NK-92 (cell line): ENCODE measurements around the gene ALOX15B.
"Not testable (repeated sequence)": the region's sequence is repeated elsewhere in the genome, so short reads cannot be mapped to it uniquely, and the experiment has no call there.

ENCODE experiments used
- DNase-seq: peaks from one replicate; lab custom pipeline; 2025; ENCODE audit not compliant: unreplicated experiment; lab: John Stamatoyannopoulos, UW

The ALOX15B gene

DNA sequence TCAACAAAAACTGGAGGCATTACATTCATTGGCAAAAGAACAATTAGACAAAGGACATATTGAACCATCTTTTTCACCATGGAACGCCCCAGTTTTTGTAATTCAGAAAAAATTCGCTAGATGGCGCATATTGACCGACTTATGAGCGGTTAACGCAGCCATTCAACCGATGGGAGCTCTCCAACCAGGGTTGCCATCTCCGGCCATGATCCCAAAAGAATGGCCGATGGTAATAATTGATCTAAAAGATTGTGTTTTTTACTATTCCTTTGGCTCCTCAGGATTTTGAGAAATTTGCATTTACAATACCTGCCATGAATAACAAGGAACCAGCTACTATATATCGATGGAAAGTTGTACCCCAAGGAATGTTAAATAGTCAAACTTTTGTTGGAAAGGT lies 21.4 kb downstream of the ALOX15B start:
- no peak for DNase-seq

DNA sequence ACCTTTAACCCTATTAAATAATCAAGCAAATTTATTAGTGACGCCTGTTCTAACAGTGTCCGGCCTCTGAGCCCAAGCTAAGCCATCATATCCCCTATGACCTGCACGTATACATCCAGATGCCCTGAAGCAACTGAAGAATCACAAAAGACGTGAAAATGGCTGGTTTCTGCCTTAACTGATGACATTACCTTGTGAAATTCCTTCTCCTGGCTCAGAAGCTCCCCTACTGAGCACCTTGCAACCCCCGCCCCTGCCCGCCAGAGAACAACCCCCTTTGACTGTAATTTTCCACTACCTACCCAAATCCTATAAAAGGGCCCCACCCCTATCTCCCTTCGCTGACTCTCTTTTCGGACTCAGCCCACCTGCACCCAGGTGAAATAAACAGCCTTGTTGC lies 23.0 kb downstream of the ALOX15B start:
- DNase-seq, result not testable (repeated sequence)

DNA sequence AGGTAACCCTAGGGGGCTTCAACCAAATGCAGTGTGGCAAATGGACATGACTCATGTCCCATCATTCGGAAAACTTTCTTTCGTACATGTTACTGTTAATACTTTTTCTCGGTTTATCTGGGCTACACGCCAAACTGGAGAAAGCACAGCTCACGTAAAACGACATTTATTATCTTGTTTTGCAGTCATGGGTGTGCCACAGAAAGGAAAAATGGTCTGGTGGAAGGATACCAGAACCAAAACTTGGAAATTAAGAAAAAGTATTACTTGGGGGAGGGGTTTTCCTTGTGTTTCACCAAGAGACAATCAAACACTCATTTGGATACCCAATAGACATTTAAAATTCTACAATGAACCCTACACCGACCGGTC lies 23.6 kb downstream of the ALOX15B start:
- no peak for DNase-seq

DNA sequence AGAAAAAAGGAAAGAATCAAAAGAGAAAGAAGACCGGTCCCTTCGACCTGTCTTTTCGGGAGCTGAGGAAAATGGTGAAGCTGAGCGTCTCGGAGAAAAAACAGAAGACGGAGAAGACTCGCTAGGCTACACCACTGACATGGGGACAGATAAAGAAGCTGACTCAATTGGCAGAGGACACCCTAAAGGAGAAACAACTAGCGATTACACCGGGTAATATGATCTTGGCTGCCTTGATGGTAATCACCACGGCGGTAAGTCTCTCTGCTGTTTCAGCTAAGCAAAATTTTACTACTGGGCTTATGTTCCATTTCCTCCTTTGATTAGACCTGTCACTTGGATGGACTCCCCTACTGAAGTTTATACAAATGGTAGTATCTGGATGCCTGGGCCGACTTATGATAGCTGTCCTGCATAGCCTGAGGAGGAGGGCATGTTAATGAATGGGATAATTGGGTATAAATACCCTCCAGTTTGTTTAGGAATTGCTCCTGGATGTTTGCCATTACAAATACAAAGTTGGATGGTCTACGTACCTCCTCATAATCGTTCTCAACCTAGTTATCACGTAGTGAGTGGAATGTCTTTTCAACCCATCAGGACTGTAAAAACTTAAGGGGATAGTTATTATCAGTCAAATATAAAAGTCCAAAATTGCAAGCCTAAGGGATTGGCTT lies 24.1 kb downstream of the ALOX15B start:
- DNase-seq, result no peak

DNA sequence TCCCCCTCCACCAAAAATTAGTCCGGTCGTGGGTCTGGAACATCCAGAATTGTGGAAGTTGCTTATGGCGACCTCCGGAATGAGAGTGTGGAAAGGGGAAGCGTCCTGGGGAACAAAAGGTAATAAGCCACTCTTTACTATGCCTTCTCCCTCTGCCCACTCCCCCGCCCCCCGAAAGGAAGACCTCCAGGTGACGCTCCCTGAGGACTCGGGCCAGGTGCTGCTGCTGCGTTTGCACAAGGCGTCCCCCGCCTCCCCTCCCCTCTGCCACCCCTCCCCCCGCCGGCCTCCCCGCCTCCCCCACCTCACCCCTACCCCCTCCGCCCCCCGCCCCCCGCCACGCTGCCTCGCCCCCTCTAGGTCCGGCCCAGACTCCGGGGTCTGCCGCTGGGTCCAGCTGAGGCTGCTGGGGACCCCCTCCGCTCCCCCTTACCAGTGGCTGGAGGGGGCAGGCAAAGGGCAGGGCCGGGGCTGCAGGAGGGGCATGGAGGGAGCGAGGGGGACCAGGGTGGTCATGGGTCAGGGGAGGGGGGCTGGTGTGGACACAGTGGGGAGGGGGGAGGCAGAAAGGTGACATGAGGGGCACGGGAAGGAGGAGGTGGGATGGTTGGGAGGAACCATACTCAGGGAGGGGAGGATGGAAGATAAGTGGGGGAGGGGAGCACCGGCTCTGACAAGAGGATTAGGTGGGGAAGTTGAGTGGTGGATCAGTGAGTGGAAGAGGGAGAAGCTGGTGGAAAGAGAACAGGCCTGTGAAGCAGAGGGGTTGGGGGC lies 25.1 kb downstream of the ALOX15B start:
- DNase-seq, result no peak

DNA sequence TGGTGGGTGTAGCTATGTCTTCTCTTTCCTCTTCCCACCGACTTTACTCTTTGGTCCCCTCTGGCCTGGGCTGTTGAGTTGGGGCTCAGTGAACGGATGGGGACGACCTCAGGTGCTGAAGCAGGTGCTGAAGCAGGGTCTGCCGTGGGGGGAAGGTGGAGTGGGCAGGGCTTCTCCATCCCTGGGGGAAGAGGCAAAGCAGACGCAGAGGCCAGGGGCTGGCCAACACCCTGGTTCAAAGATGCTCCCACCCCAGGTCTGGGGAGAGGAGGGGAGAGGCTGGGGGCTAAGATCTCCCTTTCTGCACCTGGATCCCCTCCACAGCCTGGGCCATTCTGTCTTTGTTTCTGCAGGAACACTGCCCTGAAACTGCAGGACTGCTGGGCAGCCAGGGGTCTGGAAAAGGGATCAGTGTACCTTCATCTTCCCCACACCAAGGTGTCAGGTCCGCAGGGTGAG lies 25.7 kb downstream of the ALOX15B start:
- no peak for DNase-seq

DNA sequence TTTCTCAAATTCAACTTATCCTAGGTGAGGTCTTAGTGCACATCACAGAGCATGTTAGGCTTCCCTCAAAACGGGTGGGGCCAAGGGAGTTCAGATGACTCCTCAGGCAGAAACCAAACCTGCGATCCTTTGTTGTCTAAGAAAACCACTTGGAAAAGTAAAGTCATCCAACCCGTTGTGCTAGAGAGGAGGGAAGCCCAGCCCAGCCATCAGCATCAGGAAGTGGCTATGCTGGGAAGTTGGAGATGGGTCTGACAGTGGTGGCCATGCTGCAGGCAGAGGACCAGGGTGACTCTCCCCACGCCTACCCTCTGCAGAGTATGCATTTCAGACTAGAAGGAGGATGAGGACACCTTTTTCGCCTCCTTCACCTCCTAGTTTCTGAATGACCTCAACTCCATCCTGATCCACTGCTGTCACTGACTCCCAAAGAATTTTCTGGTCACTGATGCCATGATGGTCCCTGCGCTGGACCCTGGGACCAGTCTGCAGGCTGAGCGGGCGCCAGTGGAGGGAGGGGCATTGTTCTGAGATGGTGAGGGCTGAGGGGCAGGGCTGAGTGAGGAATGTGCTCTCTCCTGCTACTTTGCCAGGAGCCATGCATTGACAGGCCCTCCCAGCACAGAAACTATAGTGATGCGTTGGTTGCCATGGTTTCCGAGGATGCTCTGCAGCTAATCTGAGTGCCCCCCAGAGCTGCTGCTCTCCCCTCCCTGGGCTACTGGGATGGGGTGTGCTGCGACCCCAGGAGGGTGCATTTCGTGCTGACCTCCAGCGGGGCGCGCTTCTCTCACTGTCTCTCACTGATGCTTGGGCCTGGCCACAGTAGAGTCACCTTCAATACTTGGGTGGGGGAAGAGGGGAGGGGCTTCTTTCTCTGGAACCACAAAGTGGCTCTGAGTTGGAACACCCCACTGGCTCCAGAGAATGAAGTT lies 28.2 kb downstream of the ALOX15B start:
- no peak for DNase-seq

DNA sequence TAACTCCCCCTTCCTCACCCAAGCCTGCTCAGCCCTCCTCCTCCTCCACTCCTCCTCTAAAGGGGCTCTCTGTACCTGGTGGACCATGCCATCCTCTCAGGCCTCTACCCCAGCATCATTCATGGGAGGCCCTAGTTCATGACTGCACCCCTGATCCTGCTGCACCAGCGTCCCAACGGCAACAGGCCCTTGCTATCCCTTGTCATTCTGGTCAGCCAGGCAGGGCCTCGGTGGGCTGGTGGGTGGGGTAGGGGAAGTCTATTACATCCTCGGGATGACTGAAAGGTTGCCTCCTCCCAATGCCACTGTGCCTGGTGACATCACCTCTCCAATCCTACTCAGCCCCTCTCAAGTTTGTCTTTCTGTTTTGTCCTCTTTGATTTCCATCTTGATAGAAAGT lies 28.9 kb downstream of the ALOX15B start:
- DNase-seq, result no peak

DNA sequence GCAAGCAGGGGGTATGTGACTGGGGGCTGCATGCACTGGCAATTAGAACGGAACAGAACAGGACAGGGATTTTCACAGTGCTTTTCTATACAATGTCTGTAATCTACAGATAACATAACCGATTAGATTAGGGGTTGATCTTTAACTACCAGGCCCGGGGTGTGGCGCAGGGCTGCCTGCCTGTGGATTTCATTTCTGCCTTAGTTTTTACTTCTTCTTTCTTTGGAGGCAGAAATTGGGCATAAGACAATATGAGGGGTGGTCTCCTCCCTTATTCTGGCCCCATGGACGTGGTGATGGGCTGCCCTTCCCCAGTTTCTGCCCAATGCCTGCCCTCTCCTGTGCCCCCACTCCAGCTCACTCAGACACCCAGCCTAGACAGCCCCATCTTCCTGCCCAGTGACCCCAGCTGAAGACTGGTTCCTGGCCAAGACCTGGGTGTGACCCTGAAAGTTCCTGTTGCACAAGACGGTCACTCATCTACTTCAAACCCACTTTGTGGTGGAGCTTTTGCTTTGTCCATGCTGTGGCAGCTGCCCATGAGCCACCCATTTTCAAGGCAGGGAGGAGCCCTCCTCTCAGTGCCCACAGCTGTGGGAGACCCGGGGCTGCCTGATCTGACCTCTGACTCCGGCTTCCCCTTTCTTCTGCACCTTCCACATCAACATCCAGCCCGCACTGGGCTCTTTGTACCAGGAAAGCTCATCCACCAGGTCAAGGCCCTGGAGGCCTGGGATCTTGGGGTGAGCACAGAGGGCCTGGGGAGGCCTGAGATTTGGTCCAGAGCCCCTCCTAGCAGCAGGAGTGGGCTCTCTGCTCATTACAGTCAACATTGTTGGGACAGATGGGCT lies 30.1 kb downstream of the ALOX15B start:
- DNase-seq, result no peak

DNA sequence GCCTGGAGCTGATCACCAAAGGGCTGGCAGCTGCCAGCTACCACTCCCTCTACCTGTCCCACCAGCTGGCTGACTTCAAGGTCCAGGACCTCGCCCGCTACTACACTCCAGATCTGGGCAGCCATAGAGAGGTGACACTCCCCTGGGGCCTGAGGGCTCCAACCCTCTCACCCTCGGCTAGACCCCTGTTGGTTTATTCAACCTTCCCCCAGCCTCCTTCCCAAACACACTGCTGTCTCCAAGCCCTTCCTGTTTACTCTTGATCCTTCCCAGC lies 30.7 kb downstream of the ALOX15B start:
- no peak for DNase-seq

DNA sequence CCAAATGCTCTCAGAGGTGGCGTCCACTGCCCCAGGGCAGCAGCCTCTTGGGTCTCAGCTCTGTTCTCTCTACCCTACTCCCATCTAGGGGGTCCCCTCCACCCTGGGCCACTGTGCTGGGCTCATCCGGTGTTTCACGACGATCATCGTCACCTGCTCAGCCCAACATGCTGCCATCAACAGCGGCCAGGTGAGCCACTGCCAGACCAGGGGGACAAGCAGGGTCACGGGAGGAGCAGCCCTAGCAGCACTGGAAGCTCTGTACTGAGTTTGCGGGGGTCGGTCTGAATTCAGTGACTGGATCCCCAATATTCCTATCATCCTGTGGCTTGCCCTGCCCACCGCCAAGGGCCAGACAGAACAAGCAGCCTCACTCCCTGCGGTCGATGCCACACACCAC lies 32.6 kb downstream of the ALOX15B start:
- DNase-seq, result no peak

DNA sequence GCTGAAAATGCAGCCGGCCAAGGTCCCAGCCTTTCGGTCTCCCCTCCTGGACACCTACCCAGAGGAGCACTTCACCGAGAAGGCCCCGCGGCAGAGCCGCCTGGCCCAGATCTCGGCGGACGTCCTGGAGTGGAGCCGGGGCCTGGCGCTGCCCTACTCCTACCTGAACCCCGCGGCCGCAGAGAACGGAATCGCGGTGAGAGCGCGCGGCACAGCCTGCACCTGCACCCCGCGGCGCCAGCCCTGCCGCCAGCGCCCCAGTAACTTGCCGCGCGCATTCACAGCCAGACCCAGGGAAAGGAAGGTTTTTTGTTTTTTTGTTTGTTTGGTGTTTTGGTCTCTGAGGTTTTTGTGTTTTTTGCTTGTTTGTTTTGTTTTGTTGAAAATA lies 33.5 kb downstream of the ALOX15B start:
- no peak for DNase-seq

DNA sequence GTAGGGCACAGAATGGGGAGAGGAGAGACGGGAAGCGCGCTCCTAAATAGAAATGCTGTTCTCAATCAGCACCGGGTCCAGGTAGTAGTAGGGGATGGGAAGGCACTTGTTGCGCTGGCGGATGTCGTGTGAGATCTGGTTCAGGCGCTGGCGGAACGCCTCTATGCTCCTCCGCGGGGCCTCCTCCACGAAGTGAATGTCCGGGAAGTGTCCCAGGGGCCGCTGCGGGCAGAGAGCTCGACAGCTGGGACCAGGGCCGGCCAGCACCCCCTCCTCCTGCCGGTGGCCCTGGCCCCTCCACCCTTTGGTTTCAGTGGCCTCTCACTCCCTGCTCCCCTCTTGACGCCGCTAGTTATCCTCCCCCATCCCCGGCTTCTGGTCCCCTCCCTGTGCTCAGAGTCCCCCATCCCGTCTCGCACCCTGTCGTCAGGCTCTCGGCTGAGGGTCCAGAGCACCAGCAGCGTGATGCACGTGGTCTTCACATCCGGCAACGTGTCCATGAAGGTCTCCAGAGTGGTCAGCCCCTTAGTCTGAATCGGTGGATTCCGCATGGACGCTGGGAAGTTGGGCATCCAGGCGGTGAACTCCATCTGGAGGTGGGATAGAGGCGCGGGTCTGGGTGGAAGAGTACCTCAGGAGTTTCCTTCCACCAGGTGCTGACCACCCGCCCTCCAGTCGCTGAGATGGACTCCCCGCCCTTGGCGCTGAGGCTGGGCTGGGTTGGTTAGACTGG lies 34.0 kb downstream of the ALOX15B start:
- DNase-seq, result no peak

DNA sequence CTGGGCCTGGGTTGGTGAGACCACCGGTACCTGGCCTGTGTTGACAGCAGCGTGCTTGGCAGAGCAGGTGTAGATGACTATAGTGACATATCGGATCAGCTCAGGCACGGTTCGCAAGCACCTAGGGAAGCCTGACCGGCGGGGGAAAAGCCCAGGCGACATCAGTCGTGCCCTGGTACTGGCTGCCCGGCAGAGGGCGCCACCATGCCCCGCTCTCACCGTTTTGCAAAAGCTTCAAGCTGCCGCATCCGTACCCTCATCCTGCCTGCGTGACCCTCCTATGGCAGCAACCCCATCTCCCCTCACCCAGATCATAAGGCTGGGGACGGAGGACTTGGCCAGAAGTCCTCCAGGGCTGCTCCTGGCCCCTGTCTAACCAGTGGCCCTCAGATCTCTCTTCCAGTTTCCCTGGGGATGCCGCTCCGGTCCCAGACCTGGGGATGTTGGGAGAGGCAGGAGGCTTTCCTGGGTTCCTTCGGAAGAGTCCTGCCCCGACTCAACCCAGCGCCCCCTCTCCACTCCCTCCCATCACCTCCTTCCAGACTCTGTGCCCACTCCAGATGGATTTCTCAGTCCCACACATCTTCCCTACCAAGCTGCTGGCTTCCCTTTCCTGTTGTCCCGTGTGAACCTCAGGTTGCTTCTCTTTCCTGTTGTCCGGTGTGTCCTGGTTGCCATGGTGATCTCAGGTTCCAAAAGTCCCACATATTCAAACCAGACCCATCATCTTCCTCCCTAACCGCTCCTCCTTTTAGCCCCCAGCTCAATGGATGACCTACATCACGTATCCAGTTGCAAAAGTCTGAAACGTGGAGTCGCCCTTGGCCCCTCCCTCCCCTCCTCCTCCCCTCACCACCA lies 35.0 kb downstream of the ALOX15B start:
- DNase-seq, result no peak

DNA sequence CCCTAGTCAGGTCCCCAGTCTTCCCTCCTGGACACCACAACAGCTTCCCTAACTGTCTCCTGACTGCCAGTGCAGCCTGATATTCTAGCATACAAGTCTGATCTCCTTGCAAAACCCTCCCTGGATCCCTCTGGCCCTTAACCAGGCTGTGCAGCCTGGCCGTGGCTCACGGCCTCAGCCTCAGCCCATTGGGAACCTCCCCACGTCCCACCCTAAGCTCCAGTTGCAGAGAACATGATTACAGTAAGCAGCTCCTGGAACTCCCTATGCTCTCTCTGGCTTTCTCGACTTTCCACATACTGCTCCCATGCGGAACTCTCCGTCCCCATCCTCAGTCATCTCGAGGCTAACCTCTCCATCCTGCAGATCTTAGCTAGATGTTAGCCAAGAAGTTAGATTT lies 35.7 kb downstream of the ALOX15B start:
- no peak for DNase-seq

DNA sequence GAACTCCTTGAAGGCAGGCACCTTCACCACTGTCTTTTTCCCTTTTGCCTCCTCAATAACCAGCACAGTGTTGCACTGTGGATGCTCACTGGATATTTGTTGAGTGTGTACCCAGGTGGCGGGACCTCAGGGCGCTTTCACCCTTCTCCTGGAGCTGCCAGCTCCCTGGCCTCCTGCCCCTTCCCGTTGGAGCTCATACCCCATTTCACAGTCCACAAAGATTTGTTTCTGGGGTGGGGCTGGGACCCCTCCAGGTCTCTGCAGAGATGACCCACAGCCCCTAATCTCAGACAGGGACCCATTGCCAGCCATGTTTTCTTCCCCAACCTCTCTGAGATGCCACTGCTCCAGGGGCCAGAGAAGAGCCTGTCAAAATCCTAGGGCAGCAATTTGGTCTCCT lies 36.2 kb downstream of the ALOX15B start:
- DNase-seq, result no peak

DNA sequence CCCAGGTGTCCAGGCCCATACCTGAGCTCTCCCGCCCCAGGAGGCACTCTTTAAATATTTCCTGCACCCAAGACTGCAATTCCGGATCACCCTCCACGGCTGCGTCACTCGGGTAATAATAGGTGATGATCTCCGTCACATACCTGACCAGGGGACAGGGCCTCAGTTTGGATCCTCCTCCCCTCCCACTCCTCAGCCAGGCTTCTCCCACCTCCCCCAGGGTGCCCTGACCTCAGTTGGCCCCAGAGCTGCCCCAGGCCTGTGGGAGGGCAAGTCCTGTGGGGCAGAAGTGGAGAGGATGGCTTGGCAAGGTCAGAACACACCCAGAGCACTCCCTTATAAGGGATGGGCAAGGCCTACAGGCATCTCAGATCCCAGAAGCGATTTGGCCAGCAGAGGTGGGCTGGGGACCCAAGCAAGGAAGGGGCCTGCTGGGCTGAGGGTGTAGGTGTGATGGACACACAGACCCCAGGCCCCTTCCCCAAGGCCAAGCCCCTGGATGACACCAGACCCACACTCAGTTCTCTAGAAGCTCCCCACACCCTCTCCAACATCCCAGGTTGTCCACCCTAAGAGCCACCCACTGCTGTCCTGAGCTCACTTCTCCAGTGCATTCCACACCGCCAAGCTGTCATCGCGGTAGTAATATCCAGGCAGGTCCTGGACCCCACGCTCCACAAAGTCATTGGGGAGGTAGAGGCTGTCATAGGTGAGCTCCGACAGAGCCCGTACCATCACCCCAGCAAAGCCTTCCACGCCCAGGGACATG lies 36.9 kb downstream of the ALOX15B start:
- DNase-seq, result no peak

DNA sequence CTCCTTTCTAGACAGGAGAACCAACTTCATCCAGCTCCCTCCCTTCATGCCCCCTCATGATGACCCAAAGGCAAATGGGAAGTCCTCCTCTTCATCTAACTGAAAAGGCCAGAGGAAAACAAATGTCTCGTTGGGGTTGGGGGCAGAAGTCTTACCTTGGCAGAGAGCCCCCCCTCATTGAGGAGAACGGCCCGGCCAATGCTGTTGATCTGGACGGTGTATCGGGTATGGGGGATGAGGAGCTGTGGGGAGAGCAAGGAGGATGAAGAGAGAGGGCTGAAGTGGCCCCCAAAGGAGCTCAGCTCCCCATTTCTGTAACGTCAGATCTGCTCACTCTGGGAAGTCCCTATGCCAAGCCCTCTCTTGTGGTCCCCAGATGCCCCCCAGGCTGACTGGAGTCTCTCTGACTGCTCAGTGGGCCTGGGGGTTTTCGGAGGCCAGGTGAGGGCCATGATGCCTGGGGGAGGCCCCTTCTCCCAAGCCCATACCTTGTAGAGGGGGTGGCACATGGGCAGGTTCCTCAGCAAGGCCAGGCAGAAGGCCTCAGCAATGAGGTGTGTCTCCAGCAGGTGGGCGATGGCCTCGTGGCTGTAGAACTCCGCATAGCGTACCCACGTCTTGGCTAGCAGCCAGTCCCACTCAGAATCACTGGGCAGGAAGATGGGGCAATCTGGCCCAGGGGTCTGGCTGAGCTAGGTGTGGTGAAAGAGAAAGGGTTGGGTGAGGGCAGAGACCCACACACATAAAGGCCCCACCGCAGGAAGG lies 37.8 kb downstream of the ALOX15B start:
- DNase-seq, result no peak
